Testis (tissue), 2 donors: ENCODE results near the gene NRF1.

Experiments
- CTCF ChIP-seq, 3 experiments: fragments of 450-650 bp in 2 of 3; fragments of 200-600 bp in 1 of 3; sonication (generic) in 1 of 3; IDR thresholded peaks; one replicate each; pipeline ENCODE4 v1.5.1; 2016 to 2019; ENCODE audit warnings: antibody characterized with exemption in 3 of 3, mild to moderate bottlenecking in 2 of 3, moderate library complexity in 1 of 3
- POLR2A ChIP-seq: fragments of 450-650 bp; IDR thresholded peaks from one replicate; pipeline ENCODE4 v1.6.1; 2017; ENCODE audit warnings: antibody characterized with exemption, mild to moderate bottlenecking, moderate library complexity

GRCh38 chr7:129713544-129713943 lies 102.0 kb downstream of the NRF1 start:
- TF ChIP-seq CTCF (IDR thresholded peaks at IDR 0.05) (no peak), POLR2A (no peak)
